Stimulated activated CD4-positive, alpha-beta T cell treated with anti-CD3 and anti-CD28 coated beads, Interleukin-2, amount 100 ng/mL, for 4 hours (primary cell): Measurements from ENCODE around the gene DCK.

Experiments used
- DNase-seq: peaks from one replicate; pipeline ENCODE4 v3.0.0-alpha.2; 2020; ENCODE audit warnings: low read depth

Gene DCK

DNA sequence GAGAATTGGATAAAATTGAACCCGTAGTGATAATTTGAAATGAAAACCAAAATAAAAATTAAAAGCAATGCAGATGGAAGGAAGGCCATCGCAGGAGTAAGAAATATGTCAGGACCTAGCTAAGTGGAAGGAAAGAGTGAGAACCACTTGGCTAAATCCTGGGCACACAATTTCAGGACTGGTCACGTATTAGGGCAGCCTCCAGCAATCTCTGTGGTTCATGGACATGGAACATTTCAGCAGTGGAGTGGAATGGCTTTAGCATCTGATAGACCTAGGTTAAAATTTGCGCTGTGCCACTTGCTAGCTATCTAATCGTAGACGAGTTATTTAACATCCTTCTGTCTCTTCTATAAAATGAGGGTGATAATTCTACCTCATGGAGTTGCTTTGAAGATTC is 71.1 kb downstream of the DCK start:
- no peak for DNase-seq

DNA sequence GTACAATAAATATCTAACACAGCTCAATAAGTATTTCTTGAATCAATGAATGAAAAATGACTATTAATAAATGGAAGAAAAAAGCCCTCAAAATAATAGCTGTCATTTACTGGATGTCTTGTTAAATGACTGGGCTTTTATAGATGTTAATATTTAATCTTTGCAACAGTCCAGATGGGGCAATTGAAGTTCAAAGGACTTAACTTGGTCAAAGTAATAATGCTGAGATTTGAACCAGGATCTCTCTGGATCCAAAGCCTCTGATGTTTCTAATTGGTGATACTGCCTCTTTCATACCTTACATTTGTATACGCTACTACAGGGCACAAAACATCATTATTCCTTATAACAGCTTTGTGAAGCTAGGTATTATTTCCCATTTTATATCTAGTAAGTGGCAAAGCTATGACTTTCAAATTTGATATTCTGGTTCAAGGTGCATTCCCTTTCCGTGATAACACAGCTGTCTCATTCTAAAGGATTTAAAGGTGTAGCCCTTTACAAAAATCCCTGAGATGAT is 72.6 kb downstream of the DCK start:
- DNase-seq: no peak

DNA sequence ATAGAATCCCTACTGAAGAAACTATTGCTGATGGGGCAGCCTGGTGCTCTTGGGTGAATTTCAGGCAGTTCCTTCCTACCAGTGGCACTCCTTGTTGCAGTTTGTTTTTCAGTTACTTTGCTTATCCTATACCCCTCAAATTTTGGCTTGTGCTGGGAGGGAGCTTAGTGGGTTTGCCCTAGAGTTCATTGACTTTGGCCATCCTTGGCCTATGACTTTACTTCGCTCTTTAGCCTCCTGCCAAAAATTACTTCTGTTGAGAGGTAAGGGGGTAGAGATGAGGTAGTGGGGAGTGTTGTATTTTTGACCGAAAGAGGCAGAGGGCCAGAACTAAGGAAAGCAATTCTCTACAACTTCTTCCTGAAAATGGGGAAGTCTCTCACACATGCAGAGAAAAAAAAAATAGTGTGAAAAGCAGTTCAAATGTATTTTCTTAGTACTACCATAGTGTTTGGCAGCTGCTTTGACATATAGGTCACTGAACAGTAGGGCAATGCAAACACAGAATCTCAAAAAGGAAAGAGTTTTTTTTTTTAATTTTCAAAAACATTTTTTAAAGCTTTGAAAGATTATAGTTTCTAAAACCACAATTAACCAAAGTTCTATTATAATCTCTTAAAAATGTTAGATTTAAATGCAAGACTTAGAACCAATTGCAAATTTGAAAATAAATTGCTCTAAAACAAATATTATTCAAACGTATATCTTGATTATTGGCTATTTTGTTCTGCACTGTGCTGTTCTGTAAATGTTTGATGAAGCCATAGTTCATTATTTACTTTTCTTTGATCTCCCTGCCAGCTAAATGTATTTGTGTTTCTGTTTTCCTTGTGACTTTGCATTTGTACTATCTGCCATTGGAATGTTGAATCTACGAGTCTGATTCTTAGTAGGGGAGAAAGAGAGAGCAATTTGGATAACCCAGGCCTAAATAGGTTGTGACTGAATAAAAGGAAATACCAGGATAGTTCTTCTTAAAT is 73.6 kb downstream of the DCK start:
- no peak for DNase-seq

DNA sequence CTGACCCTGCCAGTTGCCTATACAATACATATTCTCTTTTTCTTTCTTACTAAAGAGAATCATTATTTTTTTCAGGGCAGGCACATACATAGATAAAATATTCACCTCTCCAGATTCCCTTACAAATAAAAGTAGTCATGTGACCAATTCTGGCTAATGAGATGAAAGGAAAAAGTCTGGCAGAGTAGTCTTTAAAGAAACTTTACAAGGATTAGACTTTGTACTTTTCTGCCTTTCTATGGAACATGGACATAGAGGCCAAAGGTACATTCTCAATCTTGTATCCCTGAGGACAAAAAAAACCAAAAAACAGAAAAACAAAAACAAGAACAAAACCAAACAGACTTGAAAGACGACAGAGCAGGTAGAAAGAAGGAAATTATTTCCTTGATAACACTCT is 75.6 kb downstream of the DCK start:
- no peak for DNase-seq

DNA sequence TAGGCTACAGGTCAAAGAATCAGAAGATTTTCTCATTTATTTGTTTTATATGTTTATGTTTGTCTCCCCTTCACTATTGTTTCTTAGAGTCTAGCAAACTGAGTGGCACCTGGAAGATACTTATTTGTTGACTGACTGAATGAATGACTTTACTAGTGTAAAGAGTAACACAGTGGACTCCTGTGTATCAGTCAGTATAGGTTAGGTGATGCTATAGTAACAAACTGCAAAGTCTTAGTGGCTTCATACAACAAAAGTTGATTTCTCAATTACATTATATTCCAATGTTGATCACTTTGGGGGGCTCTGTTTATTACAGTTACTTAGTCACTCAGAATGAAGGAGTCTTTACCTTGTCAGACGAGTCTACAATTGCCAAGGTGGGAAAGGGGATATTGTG is 76.6 kb downstream of the DCK start:
- DNase-seq: no peak

DNA sequence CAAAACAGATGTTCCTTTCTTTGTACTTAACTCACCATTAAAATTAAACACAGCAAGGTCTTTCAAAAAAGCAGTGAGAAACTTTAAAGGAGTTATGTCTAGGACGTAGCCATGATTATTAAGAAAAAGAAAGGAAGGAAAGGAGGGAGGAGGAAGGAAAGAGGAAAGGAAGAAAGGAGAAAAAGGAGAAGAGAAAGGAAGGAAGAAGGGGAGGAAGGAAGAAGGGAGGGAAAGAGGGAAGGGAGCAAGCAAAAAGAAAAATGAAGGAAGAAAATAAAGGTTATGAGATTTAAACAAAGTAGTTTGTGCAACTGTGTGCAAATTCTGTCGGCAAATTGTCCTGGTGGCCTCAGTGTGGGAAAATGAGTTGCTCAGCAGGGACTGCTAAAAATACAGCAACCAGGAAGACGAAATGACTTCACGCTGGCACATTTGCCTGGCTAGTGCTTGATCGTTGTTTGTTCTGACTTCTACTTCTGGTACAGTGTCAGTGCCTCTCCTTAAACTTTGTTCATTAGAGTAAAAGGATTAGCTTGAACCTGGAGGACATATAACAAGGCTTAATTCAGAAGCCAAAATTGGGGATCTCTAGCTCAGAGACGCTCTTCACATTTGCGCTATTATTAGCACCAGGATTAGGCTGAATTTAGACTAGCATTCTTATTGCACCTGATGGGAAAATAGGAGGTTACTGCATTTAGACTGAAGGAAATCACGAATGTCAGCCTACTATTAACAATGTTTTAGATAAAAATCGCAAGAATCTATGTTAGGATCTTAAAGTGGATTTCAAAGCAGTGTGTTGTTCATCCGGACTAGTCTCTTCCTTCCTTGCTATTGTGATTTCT is 81.2 kb downstream of the DCK start:
- DNase-seq: no peak
